Urinary bladder (tissue), 4 donors: ENCODE data around the gene KCNK5. TPM values are rescaled to one million over a fixed set of nuclear protein-coding genes. Genes with fewer than 3 reads are reported as not detected.

Experiments
- DNase-seq: peaks from one replicate; pipeline ENCODE4 v3.0.0-alpha.2; 2015; ENCODE audit errors: extremely low spot score
- H3K27ac ChIP-seq: one replicate; pipeline ENCODE4 v1.5.1; 2013; ENCODE audit warnings: low read depth, mild to moderate bottlenecking, moderate library complexity
- H3K36me3 ChIP-seq: one replicate; pipeline ENCODE4 v1.6.1; 2013; ENCODE audit warnings: mild to moderate bottlenecking, moderate library complexity; ENCODE audit not compliant: insufficient read depth
- H3K4me1 ChIP-seq: one replicate; pipeline ENCODE4 v1.6.1; 2013; ENCODE audit warnings: mild to moderate bottlenecking, moderate library complexity; ENCODE audit not compliant: insufficient read depth
- H3K4me3 ChIP-seq: one replicate; pipeline ENCODE4 v1.5.1; 2013; ENCODE audit warnings: low read depth, low read length
- WGBS: extraction: QIAGEN DNeasy Blood & Tissue Kit; methylation state at CpG from one replicate; pipeline ENCODE4 v1.1.7; 2013; 5-methylcytosine and 5-hydroxymethylcytosine counted together
- polyA plus RNA-seq: library from polyadenylated mRNA; stranded (reverse); fragments of 200-250 nt; gene quantifications from one replicate; pipeline ENCODE4 v1.2.3, GENCODE V29; 2013
- total RNA-seq: library from RNA; depleted of rRNA; stranded (reverse); fragments of >200 nt; gene quantifications from one replicate; pipeline ENCODE4 v1.2.3, GENCODE V29; 2014
- donor health status: healthy with polysubstance abuse.
- donor health status: healthy.

The KCNK5 gene
- total and polyA plus RNA-seq, 2 donors = 2.3 to 3.1 TPM

GRCh38 chr6:39260456-39260855 is 31.2 kb upstream of the KCNK5 start:
- Histone ChIP-seq H3K4me3 (no peak overlapping the region), H3K4me1 (no peaks in the 10 kb centered on the region), H3K27ac (no peak overlapping the region), H3K36me3 (no peaks in the 10 kb centered on the region)
- no peak for DNase-seq
- 79% methylated on average over 2 of the region's 2 CpGs for WGBS

GRCh38 chr6:39256294-39256940 is 27.1 kb upstream of the KCNK5 start:
- Histone ChIP-seq H3K4me1 (no peaks in the 10 kb centered on the region), H3K36me3 (no peaks in the 10 kb centered on the region), H3K27ac (no peak overlapping the region), H3K4me3 (no peak overlapping the region)
- WGBS = 61% methylated on average over 2 of the region's 2 CpGs
- DNase-seq = no peak

- 85% methylated on average over 4 of the region's 4 CpGs for WGBS
- Histone ChIP-seq H3K4me3 (no peak overlapping the region), H3K4me1 (no peaks in the 10 kb centered on the region), H3K36me3 (no peaks in the 10 kb centered on the region), H3K27ac (no peak overlapping the region)
- DNase-seq = no peak
Measured at GRCh38 chr6:39254999-39255535, 25.8 kb upstream of the KCNK5 start.

- Histone ChIP-seq H3K4me3 (no peak overlapping the region), H3K27ac (no peak overlapping the region), H3K36me3 (no peaks in the 10 kb centered on the region), H3K4me1 (no peaks in the 10 kb centered on the region)
- DNase-seq = no peak
- 36% methylated on average over 8 of the region's 8 CpGs for WGBS
Measured at GRCh38 chr6:39251406-39251805, 22.1 kb upstream of the KCNK5 start.

- no peaks in the 10 kb centered on the region for H3K36me3 ChIP-seq
- no peak overlapping the region for H3K4me3 ChIP-seq
- DNase-seq = no peak
- H3K4me1 ChIP-seq = no peaks in the 10 kb centered on the region
- no peak overlapping the region for H3K27ac ChIP-seq
Measured at GRCh38 chr6:39250507-39250906, 21.2 kb upstream of the KCNK5 start.

- Histone ChIP-seq H3K4me3 (no peak overlapping the region), H3K27ac (no peak overlapping the region), H3K4me1 (no peaks in the 10 kb centered on the region), H3K36me3 (no peaks in the 10 kb centered on the region)
- DNase-seq = no peak
- 97% methylated on average over 1 of the region's 1 CpG for WGBS
Measured at GRCh38 chr6:39249278-39249677, 20.0 kb upstream of the KCNK5 start.

GRCh38 chr6:39247667-39248194 is 18.5 kb upstream of the KCNK5 start:
- no peak overlapping the region for H3K27ac ChIP-seq
- WGBS = 85% methylated on average over 5 of the region's 5 CpGs
- no peaks in the 10 kb centered on the region for H3K4me1 ChIP-seq
- DNase-seq = no peak
- no peaks in the 10 kb centered on the region for H3K36me3 ChIP-seq
- no peak overlapping the region for H3K4me3 ChIP-seq

GRCh38 chr6:39243809-39244208 is 14.5 kb upstream of the KCNK5 start:
- Histone ChIP-seq H3K27ac (no peak overlapping the region), H3K4me3 (no peak overlapping the region), H3K4me1 (no peaks in the 10 kb centered on the region), H3K36me3 (no peaks in the 10 kb centered on the region)
- DNase-seq = no peak
- WGBS = 75% methylated on average over 9 of the region's 9 CpGs

- Histone ChIP-seq H3K36me3 (no peaks in the 10 kb centered on the region), H3K27ac (no peak overlapping the region), H3K4me1 (no peaks in the 10 kb centered on the region), H3K4me3 (no peak overlapping the region)
- DNase-seq = no peak
- WGBS = 85% methylated on average over 3 of the region's 3 CpGs
Measured at GRCh38 chr6:39240155-39240757, 11.0 kb upstream of the KCNK5 start.

- Histone ChIP-seq H3K27ac (no peak overlapping the region), H3K4me1 (no peaks in the 10 kb centered on the region), H3K36me3 (no peaks in the 10 kb centered on the region), H3K4me3 (no peak overlapping the region)
- WGBS = 56% methylated on average over 7 of the region's 7 CpGs
- DNase-seq = no peak
Measured at GRCh38 chr6:39239527-39240154, 10.4 kb upstream of the KCNK5 start.

- WGBS = 83% methylated on average over 3 of the region's 3 CpGs
- H3K36me3 ChIP-seq = no peaks in the 10 kb centered on the region
- DNase-seq = no peak
- H3K4me3 ChIP-seq = no peak overlapping the region
- no peak overlapping the region for H3K27ac ChIP-seq
- H3K4me1 ChIP-seq = no peaks in the 10 kb centered on the region
Measured at GRCh38 chr6:39236742-39237141, 7.5 kb upstream of the KCNK5 start.

- no peak for DNase-seq
- no peak overlapping the region for H3K27ac ChIP-seq
- H3K36me3 ChIP-seq = no peaks in the 10 kb centered on the region
- no peaks in the 10 kb centered on the region for H3K4me1 ChIP-seq
- 84% methylated on average over 8 of the region's 8 CpGs for WGBS
- no peak overlapping the region for H3K4me3 ChIP-seq
Measured at GRCh38 chr6:39233333-39233732, 4.1 kb upstream of the KCNK5 start.

GRCh38 chr6:39231521-39232243 is 2.4 kb upstream of the KCNK5 start:
- no peak overlapping the region for H3K27ac ChIP-seq
- no peaks in the 10 kb centered on the region for H3K4me1 ChIP-seq
- no peak overlapping the region for H3K4me3 ChIP-seq
- DNase-seq = no peak
- no peaks in the 10 kb centered on the region for H3K36me3 ChIP-seq
- 78% methylated on average over 7 of the region's 7 CpGs for WGBS
